Subcutaneous adipose tissue (tissue), 4 donors: ENCODE results near the gene PTTG1IP. TPM values are rescaled to one million over a fixed set of nuclear protein-coding genes. Genes with fewer than 3 reads are reported as not detected.

Experiments
- CTCF ChIP-seq: fragments of 450-650 bp; IDR thresholded peaks from one replicate; pipeline ENCODE4 v1.5.1; 2016; ENCODE audit warnings: low read depth, mild to moderate bottlenecking, control low read depth, antibody characterized with exemption, moderate library complexity
- total RNA-seq, 4 donors: library from RNA; depleted of rRNA; stranded (reverse); fragments of >200 nt; gene quantifications; one replicate each; pipeline ENCODE4 v1.1.0, GENCODE V29; 2016

The PTTG1IP gene
- total RNA-seq, 4 donors from 2014 or later: 131 to 244 (median 148) TPM

- TF ChIP-seq CTCF: no peak
These were observed 62.7 kb downstream of the PTTG1IP start for GRCh38 chr21:44810779-44811178.

- no peak for TF ChIP-seq CTCF
These were observed 67.6 kb downstream of the PTTG1IP start for GRCh38 chr21:44805859-44806258.

- TF ChIP-seq CTCF: no peak
These were observed 68.3 kb downstream of the PTTG1IP start for GRCh38 chr21:44805226-44805625.

GRCh38 chr21:44804762-44805161 is 68.7 kb downstream of the PTTG1IP start:
- no peak for TF ChIP-seq CTCF

GRCh38 chr21:44803651-44804050 is 69.8 kb downstream of the PTTG1IP start:
- TF ChIP-seq CTCF: no peak

GRCh38 chr21:44802396-44803153 is 70.9 kb downstream of the PTTG1IP start:
- TF ChIP-seq CTCF: no peak

- TF ChIP-seq CTCF: no peak
These were observed 71.8 kb downstream of the PTTG1IP start, which contains the start of gene UBE2G2 for GRCh38 chr21:44801468-44802395. Gene UBE2G2 (minus strand): TSS chr21:44801820. CDS start chr21:44801748, 72 bp downstream.
